T-helper 1 cell (primary cell): Measurements from ENCODE around the gene RIMKLA.

Experiments used
- DNase-seq, 5 donors: peaks; one replicate each; pipeline ENCODE4 v3.0.0-alpha.2; 2012 to 2020
- total RNA-seq, 4 donors: gene quantifications; one replicate each; lab custom pipeline; 2026; lab: John Stamatoyannopoulos, UW

The RIMKLA gene
- total RNA-seq = 0 to 0.47 (median 0.04) reads per million in 4 donors

- peak in 4 of 5 donors; percentile 1 to 30 (median 16) for DNase-seq
Observed at GRCh38 chr1:42380586-42381279, at the start of gene RIMKLA. TSS of gene RIMKLA (plus strand) at chr1:42380792. CDS start at chr1:42380935, 143 bp downstream.

- DNase-seq = no peak
Observed at GRCh38 chr1:42332877-42333276, 47.7 kb upstream of the RIMKLA start.

GRCh38 chr1:42333662-42334239 lies 46.8 kb upstream of the RIMKLA start:
- DNase-seq = no peak

GRCh38 chr1:42334240-42335049 lies 46.1 kb upstream of the RIMKLA start:
- DNase-seq = peak in 2 of 5 donors; percentile 23 to 40

GRCh38 chr1:42335050-42335808 lies 45.4 kb upstream of the RIMKLA start, which contains the start of gene FOXJ3:
TSS of gene FOXJ3 (minus strand) at chr1:42335235. CDS start at chr1:42311093, 24,142 bp downstream.
- DNase-seq = peak; percentile 85 to 95 (median 89)

- no peak for DNase-seq
Observed at GRCh38 chr1:42335809-42336518, 44.6 kb upstream of the RIMKLA start.

- no peak for DNase-seq
Observed at GRCh38 chr1:42336978-42337377, 43.6 kb upstream of the RIMKLA start.

- DNase-seq = no peak
Observed at GRCh38 chr1:42340093-42340492, 40.5 kb upstream of the RIMKLA start.

- no peak for DNase-seq
Observed at GRCh38 chr1:42340901-42341300, 39.7 kb upstream of the RIMKLA start.

- DNase-seq = no peak
Observed at GRCh38 chr1:42343049-42343448, 37.5 kb upstream of the RIMKLA start.

- DNase-seq = no peak
Observed at GRCh38 chr1:42348498-42348897, 32.1 kb upstream of the RIMKLA start.

GRCh38 chr1:42350086-42350485 lies 30.5 kb upstream of the RIMKLA start:
- DNase-seq = no peak

GRCh38 chr1:42358791-42359190 lies 21.8 kb upstream of the RIMKLA start:
- no peak for DNase-seq

GRCh38 chr1:42359466-42359865 lies 21.1 kb upstream of the RIMKLA start:
- DNase-seq = no peak

- no peak for DNase-seq
Observed at GRCh38 chr1:42364089-42364488, 16.5 kb upstream of the RIMKLA start.

GRCh38 chr1:42364542-42364941 lies 16.1 kb upstream of the RIMKLA start:
- DNase-seq = no peak

GRCh38 chr1:42365118-42365517 lies 15.5 kb upstream of the RIMKLA start:
- no peak for DNase-seq

GRCh38 chr1:42368096-42368795 lies 12.3 kb upstream of the RIMKLA start:
- DNase-seq = no peak

- DNase-seq = no peak
Observed at GRCh38 chr1:42369471-42369870, 11.1 kb upstream of the RIMKLA start.

- DNase-seq = no peak
Observed at GRCh38 chr1:42370876-42371549, 9.6 kb upstream of the RIMKLA start.

GRCh38 chr1:42372796-42373195 lies 7.8 kb upstream of the RIMKLA start:
- DNase-seq = no peak
